ENCODE results near the gene UBE2H. TPM values are rescaled to one million over a fixed set of nuclear protein-coding genes. Genes with fewer than 3 reads are reported as not detected.

Gene UBE2H
- total RNA-seq, 3 donors from 2014 or later, result 39.6 to 85.9 (median 40.0) TPM

DNA sequence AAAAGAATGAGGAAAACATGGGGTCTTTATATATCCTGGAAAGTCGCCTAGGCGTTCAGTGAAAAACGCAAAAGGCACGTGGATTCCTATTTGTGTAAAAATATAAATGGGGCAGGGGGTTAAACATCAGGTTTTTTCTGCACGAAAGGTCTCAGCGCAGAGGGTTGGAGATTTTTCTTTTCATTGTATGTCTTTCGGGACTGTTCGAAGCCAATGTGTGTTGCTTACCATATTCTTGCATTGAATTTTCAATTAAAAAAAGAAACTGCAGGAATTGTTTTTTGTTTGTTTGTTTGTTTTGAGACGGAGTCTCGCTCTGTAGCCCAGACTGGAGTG, 169.2 kb downstream of the UBE2H start:
- no peak for DNase-seq
- intact Hi-C loops (cut with DNase I, micrococcal nuclease), result no loop called here
- peaks cover 65% of the 10 kb centered on the region for H3K4me1 ChIP-seq (ENCODE audit: low read depth)
- no peaks in the 10 kb centered on the region for H3K9me3 ChIP-seq
- TF ChIP-seq, protein P1, sequence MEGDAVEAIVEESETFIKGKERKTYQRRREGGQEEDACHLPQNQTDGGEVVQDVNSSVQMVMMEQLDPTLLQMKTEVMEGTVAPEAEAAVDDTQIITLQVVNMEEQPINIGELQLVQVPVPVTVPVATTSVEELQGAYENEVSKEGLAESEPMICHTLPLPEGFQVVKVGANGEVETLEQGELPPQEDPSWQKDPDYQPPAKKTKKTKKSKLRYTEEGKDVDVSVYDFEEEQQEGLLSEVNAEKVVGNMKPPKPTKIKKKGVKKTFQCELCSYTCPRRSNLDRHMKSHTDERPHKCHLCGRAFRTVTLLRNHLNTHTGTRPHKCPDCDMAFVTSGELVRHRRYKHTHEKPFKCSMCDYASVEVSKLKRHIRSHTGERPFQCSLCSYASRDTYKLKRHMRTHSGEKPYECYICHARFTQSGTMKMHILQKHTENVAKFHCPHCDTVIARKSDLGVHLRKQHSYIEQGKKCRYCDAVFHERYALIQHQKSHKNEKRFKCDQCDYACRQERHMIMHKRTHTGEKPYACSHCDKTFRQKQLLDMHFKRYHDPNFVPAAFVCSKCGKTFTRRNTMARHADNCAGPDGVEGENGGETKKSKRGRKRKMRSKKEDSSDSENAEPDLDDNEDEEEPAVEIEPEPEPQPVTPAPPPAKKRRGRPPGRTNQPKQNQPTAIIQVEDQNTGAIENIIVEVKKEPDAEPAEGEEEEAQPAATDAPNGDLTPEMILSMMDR (IDR thresholded peaks at IDR 0.05), result no peak
- no peaks in the 10 kb centered on the region for H3K36me3 ChIP-seq (ENCODE audit: low read depth)
- no peak for ATAC-seq
- H3K4me3 ChIP-seq, result no peak overlapping the region

- intact Hi-C loops (cut with DNase I, micrococcal nuclease), result no loop called here
- ATAC-seq (no peak), DNase-seq (peak in 1 of 3 donors; percentile 37)
- Histone ChIP-seq H3K9me3 (no peaks in the 10 kb centered on the region), H3K4me3 (no peak overlapping the region), H3K4me1 (ENCODE audit: low read depth) (peaks cover 70% of the 10 kb centered on the region), H3K36me3 (ENCODE audit: low read depth) (no peaks in the 10 kb centered on the region)
- TF ChIP-seq, protein P1 (IDR thresholded peaks at IDR 0.05), result no peak
These were observed 169.8 kb downstream of the UBE2H start for GRCh38 chr7:129782818-129783583.

DNA sequence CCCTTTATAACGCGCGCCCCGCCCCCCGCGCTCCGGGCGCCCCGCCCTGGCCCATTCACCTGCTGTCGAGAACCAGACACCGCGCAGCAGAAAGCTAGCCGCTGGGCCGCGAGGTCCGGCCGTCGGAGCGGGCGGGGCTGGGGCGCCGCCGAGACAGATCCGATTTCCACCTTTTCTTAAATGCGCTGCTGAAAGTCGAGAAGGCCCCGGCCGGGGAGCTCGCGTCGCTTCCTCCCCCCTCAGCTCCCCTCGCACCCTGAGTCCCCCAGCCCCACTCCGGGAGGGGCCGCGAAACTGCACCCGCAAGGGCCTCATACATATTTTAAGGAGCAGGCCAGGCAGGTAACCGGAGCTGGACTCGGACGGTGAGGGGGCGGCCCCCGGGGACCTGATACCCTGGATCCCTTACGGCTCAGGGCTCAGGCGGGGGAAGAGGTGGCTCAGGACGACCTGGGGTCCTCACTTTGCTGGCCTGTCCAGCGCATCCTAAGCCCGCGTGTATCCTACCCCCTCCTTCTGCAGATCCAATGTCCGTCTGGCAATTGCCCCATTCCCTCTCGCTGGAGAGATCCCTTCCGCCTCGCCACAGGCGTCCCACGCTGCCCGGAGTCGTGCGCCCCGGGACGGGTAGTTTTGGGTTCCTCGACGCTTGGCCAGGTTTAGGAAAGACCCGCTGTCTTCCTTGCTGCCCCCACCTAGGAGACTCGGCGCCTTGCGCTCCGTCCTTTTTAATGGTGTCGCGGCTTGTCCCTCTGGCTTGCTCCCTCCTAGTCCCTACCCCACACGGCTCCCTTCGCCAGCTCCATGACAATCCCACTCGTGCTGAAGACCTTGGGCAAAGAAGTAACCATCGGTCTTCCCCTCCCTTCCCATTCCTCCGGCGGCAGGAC, 170.6 kb downstream of the UBE2H start:
- DNase-seq, result peak in 1 of 3 donors; percentile 38
- Histone ChIP-seq H3K4me3 (no peak overlapping the region), H3K36me3 (ENCODE audit: low read depth) (no peaks in the 10 kb centered on the region), H3K4me1 (ENCODE audit: low read depth) (peaks cover 70% of the 10 kb centered on the region), H3K9me3 (no peaks in the 10 kb centered on the region)
- no peak for ATAC-seq
- intact Hi-C loops (cut with DNase I, micrococcal nuclease), result no loop called here
- TF ChIP-seq, protein P1 (IDR thresholded peaks at IDR 0.05), result no peak

DNA sequence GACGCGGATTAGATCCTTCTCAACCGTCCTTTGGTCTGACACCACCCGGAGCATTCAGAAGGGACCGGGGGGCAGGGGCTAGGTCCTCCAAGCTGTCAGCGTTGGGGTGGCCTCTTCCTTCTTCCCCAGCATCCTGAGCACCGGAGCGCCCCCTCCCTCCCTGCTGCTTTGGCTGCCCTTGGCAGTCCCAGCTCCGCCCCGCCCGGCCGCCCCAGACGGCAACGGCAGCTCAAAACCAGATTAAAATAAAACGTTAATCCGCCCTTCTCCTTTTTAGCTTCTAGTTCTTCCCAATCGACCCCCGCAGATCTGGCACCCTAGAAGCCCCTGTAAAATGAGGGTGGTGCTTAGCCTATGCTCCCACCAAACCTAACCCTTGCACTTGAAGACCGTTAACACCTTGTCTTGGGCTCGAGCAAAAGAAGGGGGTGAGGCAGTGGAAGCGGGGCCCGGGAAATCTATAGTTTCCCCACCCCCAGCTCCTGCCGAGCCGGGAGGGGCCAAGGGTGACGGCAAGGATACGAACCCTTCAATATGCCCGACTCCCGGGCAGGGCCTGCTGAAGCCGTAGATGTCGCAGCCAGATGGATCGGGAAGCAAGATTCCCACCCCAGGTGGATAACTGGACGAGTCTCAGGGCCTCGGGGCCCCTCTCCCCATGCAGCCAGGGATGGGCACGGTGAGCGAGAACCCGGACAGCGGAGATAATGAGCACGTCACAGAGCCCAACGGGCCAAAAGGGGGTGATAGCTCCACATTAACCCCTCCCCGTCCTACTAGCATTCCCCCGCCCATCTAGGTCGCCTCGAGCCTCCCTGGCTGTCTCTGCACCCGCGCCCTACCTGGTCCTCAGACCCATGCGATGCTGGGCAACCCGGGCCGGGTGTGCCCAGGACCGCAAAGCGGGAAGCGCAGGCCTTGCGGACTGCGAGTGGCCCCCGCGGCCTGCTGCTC, 171.5 kb downstream of the UBE2H start:
- TF ChIP-seq, protein P1 (IDR thresholded peaks at IDR 0.05), result no peak
- DNase-seq, result peak; percentile 34 to 52 (median 48)
- no peak for ATAC-seq
- Histone ChIP-seq H3K4me1 (ENCODE audit: low read depth) (peaks cover 70% of the 10 kb centered on the region), H3K9me3 (no peaks in the 10 kb centered on the region), H3K4me3 (no peak overlapping the region), H3K36me3 (ENCODE audit: low read depth) (no peaks in the 10 kb centered on the region)
- intact Hi-C loops (cut with DNase I, micrococcal nuclease), result no loop called here

Other genes with a start within 250 kb of the UBE2H start
- gene ZC3HC1, start 98.4 kb upstream of the UBE2H start, total RNA-seq, result 10 to 100 TPM in 2 of 3 donors, 1 to 10 TPM in 1; 8.4 to 12.0 (median 10.1) TPM
- gene KLHDC10, start 117.6 kb upstream of the UBE2H start, total RNA-seq, result 10 to 100 TPM; 30.1 to 36.2 (median 34.1) TPM